ENCODE data around the gene LEKR1.
"Not testable (repeated sequence)": the region's sequence is repeated elsewhere in the genome, so short reads cannot be mapped to it uniquely, and the experiment has no call there.

LEKR1 gene

GRCh38 chr3:156910022-156910421 is 83.9 kb downstream of the LEKR1 start:
- no peak for DNase-seq (ENCODE audit: low spot score)
- Histone ChIP-seq H2BK12ac (ENCODE audit: low read length) (no peak overlapping the region), H3K9me3 (replicated peaks in 1 of 2; ENCODE audit: control insufficient read depth in 2 of 2, insufficient read depth in 1 of 2, low read depth in 1 of 2, low read length in 2 of 2) (no peaks in the 10 kb centered on the region), H3K4me1 (ENCODE audit: control insufficient read depth in 2 of 2, insufficient read depth in 1 of 2, low read depth in 1 of 2, low read length in 2 of 2) (no peaks in the 10 kb centered on the region), H3K36me3 (replicated peaks in 1 of 2; ENCODE audit: control insufficient read depth in 2 of 2, insufficient read depth in 2 of 2, low read length in 2 of 2) (no peaks in the 10 kb centered on the region), H2AK5ac (ENCODE audit: low read depth, low read length) (no peak overlapping the region), H3K23ac (ENCODE audit: low read depth, low read length, poor library complexity) (no peak overlapping the region), H4K8ac (ENCODE audit: low read depth, low read length) (no peak overlapping the region), H4K91ac (ENCODE audit: low read depth, low read length, poor library complexity) (no peak overlapping the region), H2BK15ac (ENCODE audit: low read length) (no peak overlapping the region), H3K4me3 (ENCODE audit: low read length in 2 of 2) (no peak overlapping the region), H3K4ac (ENCODE audit: low read length) (no peak overlapping the region), H2AFZ (ENCODE audit: low read length) (no peak overlapping the region), H2BK120ac (ENCODE audit: low read depth, low read length) (no peak overlapping the region), H3K4me2 (ENCODE audit: insufficient read depth, low read length, poor library complexity, severe bottlenecking) (no peak overlapping the region), H3K27me3 (ENCODE audit: control insufficient read depth in 3 of 3, insufficient read depth in 3 of 3, low read depth in 1 of 3, low read length in 3 of 3) (no peaks in the 10 kb centered on the region), H3K14ac (ENCODE audit: low read length) (no peak overlapping the region), H2BK5ac (ENCODE audit: low read length) (no peak overlapping the region), H3K9ac (ENCODE audit: low read depth, low read length, poor library complexity) (no peak overlapping the region), H3K27ac (replicated peaks; ENCODE audit: low read length) (no peak overlapping the region), H3K79me1 (ENCODE audit: low read depth, low read length) (no peaks in the 10 kb centered on the region), H3K18ac (ENCODE audit: low read length) (no peak overlapping the region)
- WGBS, 2 donors (ENCODE audit: extremely low coverage in 2 of 2, insufficient read length in 2 of 2, insufficient replicate concordance in 1 of 2), result no CpG with 5 or more reads among the region's 3 CpGs

- no CpG with 5 or more reads among the region's 2 CpGs for WGBS, 2 donors (ENCODE audit: extremely low coverage in 2 of 2, insufficient read length in 2 of 2, insufficient replicate concordance in 1 of 2)
- not testable (repeated sequence) for H3K4ac ChIP-seq (ENCODE audit: low read length); H2BK12ac ChIP-seq (ENCODE audit: low read length); H3K4me3 ChIP-seq (ENCODE audit: low read length in 2 of 2); H2BK5ac ChIP-seq (ENCODE audit: low read length); H3K14ac ChIP-seq (ENCODE audit: low read length); H2AFZ ChIP-seq (ENCODE audit: low read length); H2BK120ac ChIP-seq (ENCODE audit: low read depth, low read length); H3K23ac ChIP-seq (ENCODE audit: low read depth, low read length, poor library complexity); H3K4me1 ChIP-seq (ENCODE audit: control insufficient read depth in 2 of 2, insufficient read depth in 1 of 2, low read depth in 1 of 2, low read length in 2 of 2); H3K27me3 ChIP-seq (ENCODE audit: control insufficient read depth in 3 of 3, insufficient read depth in 3 of 3, low read depth in 1 of 3, low read length in 3 of 3); H2AK5ac ChIP-seq (ENCODE audit: low read depth, low read length); H3K9me3 ChIP-seq (replicated peaks in 1 of 2; ENCODE audit: control insufficient read depth in 2 of 2, insufficient read depth in 1 of 2, low read depth in 1 of 2, low read length in 2 of 2); H3K79me1 ChIP-seq (ENCODE audit: low read depth, low read length); H2BK15ac ChIP-seq (ENCODE audit: low read length); H3K36me3 ChIP-seq (replicated peaks in 1 of 2; ENCODE audit: control insufficient read depth in 2 of 2, insufficient read depth in 2 of 2, low read length in 2 of 2); H3K18ac ChIP-seq (ENCODE audit: low read length); H4K91ac ChIP-seq (ENCODE audit: low read depth, low read length, poor library complexity); H4K8ac ChIP-seq (ENCODE audit: low read depth, low read length); H3K9ac ChIP-seq (ENCODE audit: low read depth, low read length, poor library complexity); DNase-seq (ENCODE audit: low spot score); H3K27ac ChIP-seq (replicated peaks; ENCODE audit: low read length); H3K4me2 ChIP-seq (ENCODE audit: insufficient read depth, low read length, poor library complexity, severe bottlenecking)
Measured at GRCh38 chr3:156910831-156911230, 84.7 kb downstream of the LEKR1 start.

- not testable (repeated sequence) for H3K79me1 ChIP-seq (ENCODE audit: low read depth, low read length); H3K4me2 ChIP-seq (ENCODE audit: insufficient read depth, low read length, poor library complexity, severe bottlenecking); H3K27me3 ChIP-seq (ENCODE audit: control insufficient read depth in 3 of 3, insufficient read depth in 3 of 3, low read depth in 1 of 3, low read length in 3 of 3); H3K14ac ChIP-seq (ENCODE audit: low read length); H3K27ac ChIP-seq (replicated peaks; ENCODE audit: low read length); H4K8ac ChIP-seq (ENCODE audit: low read depth, low read length); H2AK5ac ChIP-seq (ENCODE audit: low read depth, low read length); H3K4ac ChIP-seq (ENCODE audit: low read length); H3K23ac ChIP-seq (ENCODE audit: low read depth, low read length, poor library complexity); H2BK12ac ChIP-seq (ENCODE audit: low read length); H3K4me1 ChIP-seq (ENCODE audit: control insufficient read depth in 2 of 2, insufficient read depth in 1 of 2, low read depth in 1 of 2, low read length in 2 of 2); H2BK15ac ChIP-seq (ENCODE audit: low read length); H4K91ac ChIP-seq (ENCODE audit: low read depth, low read length, poor library complexity); DNase-seq (ENCODE audit: low spot score); H3K18ac ChIP-seq (ENCODE audit: low read length); H2BK120ac ChIP-seq (ENCODE audit: low read depth, low read length); H2BK5ac ChIP-seq (ENCODE audit: low read length); H2AFZ ChIP-seq (ENCODE audit: low read length); H3K9me3 ChIP-seq (replicated peaks in 1 of 2; ENCODE audit: control insufficient read depth in 2 of 2, insufficient read depth in 1 of 2, low read depth in 1 of 2, low read length in 2 of 2); H3K9ac ChIP-seq (ENCODE audit: low read depth, low read length, poor library complexity); H3K36me3 ChIP-seq (replicated peaks in 1 of 2; ENCODE audit: control insufficient read depth in 2 of 2, insufficient read depth in 2 of 2, low read length in 2 of 2); H3K4me3 ChIP-seq (ENCODE audit: low read length in 2 of 2)
- no CpG with 5 or more reads among the region's 2 CpGs for WGBS, 2 donors (ENCODE audit: extremely low coverage in 2 of 2, insufficient read length in 2 of 2, insufficient replicate concordance in 1 of 2)
Measured at GRCh38 chr3:156914300-156914699, 88.1 kb downstream of the LEKR1 start.

- no peak overlapping the region for H2AFZ ChIP-seq (ENCODE audit: low read length)
- H3K14ac ChIP-seq (ENCODE audit: low read length), result no peak overlapping the region
- no peak overlapping the region for H2BK5ac ChIP-seq (ENCODE audit: low read length)
- no peak overlapping the region for H4K91ac ChIP-seq (ENCODE audit: low read depth, low read length, poor library complexity)
- no peak overlapping the region for H2BK12ac ChIP-seq (ENCODE audit: low read length)
- H3K4me1 ChIP-seq (ENCODE audit: control insufficient read depth in 2 of 2, insufficient read depth in 1 of 2, low read depth in 1 of 2, low read length in 2 of 2), result peaks cover 0 to 4% of the 10 kb centered on the region in 2 donors
- H2BK120ac ChIP-seq (ENCODE audit: low read depth, low read length), result no peak overlapping the region
- H4K8ac ChIP-seq (ENCODE audit: low read depth, low read length), result no peak overlapping the region
- H3K27me3 ChIP-seq (ENCODE audit: control insufficient read depth in 3 of 3, insufficient read depth in 3 of 3, low read depth in 1 of 3, low read length in 3 of 3), result no peaks in the 10 kb centered on the region
- no peaks in the 10 kb centered on the region for H3K79me1 ChIP-seq (ENCODE audit: low read depth, low read length)
- WGBS, 2 donors (ENCODE audit: extremely low coverage in 2 of 2, insufficient read length in 2 of 2, insufficient replicate concordance in 1 of 2), result no CpG with 5 or more reads among the region's 5 CpGs
- H3K9ac ChIP-seq (ENCODE audit: low read depth, low read length, poor library complexity), result no peak overlapping the region
- no peaks in the 10 kb centered on the region for H3K36me3 ChIP-seq (replicated peaks in 1 of 2; ENCODE audit: control insufficient read depth in 2 of 2, insufficient read depth in 2 of 2, low read length in 2 of 2)
- H3K27ac ChIP-seq (replicated peaks; ENCODE audit: low read length), result no peak overlapping the region
- no peak for DNase-seq (ENCODE audit: low spot score)
- no peak overlapping the region for H3K18ac ChIP-seq (ENCODE audit: low read length)
- no peak overlapping the region for H3K23ac ChIP-seq (ENCODE audit: low read depth, low read length, poor library complexity)
- H2BK15ac ChIP-seq (ENCODE audit: low read length), result no peak overlapping the region
- no peak overlapping the region for H3K4me3 ChIP-seq (ENCODE audit: low read length in 2 of 2)
- no peak overlapping the region for H3K4me2 ChIP-seq (ENCODE audit: insufficient read depth, low read length, poor library complexity, severe bottlenecking)
- no peak overlapping the region for H2AK5ac ChIP-seq (ENCODE audit: low read depth, low read length)
- no peaks in the 10 kb centered on the region for H3K9me3 ChIP-seq (replicated peaks in 1 of 2; ENCODE audit: control insufficient read depth in 2 of 2, insufficient read depth in 1 of 2, low read depth in 1 of 2, low read length in 2 of 2)
- H3K4ac ChIP-seq (ENCODE audit: low read length), result no peak overlapping the region
Measured at GRCh38 chr3:156915372-156915771, 89.2 kb downstream of the LEKR1 start.
